H1 (cell line): ENCODE measurements around the gene DERL3. TPM values are rescaled to one million over a fixed set of nuclear protein-coding genes. Genes with fewer than 3 reads are reported as not detected.

Source experiments
- EP300 ChIP-seq, 2 experiments: IDR thresholded peaks; 1 replicate in 1 of 2; 2 replicates in 1 of 2; pipeline ENCODE4 v1.6.1; 2011 to 2012; ENCODE audit warnings: low read depth in 2 of 2, low read length in 2 of 2, mild to moderate bottlenecking in 2 of 2, borderline replicate concordance in 1 of 2, inconsistent platforms in 1 of 2, moderate library complexity in 1 of 2
- HDAC2 ChIP-seq, 2 experiments: fragments of 300-600 bp in 1 of 2; sonication (generic) in 1 of 2; IDR thresholded peaks; 2 replicates each; pipeline ENCODE4 v1.6.1; 2011 to 2012; ENCODE audit warnings: low read depth in 2 of 2, low read length in 2 of 2, mild to moderate bottlenecking in 2 of 2, moderate library complexity in 2 of 2, borderline replicate concordance in 1 of 2, inconsistent platforms in 1 of 2
- POLR2AphosphoS5 ChIP-seq: IDR thresholded peaks from 2 replicates; pipeline ENCODE4 v1.6.1; 2011; ENCODE audit warnings: low read depth, low read length
- SIX5 ChIP-seq: IDR thresholded peaks from 2 replicates; pipeline ENCODE4 v1.6.1; 2011; ENCODE audit warnings: mild to moderate bottlenecking, low read depth, low read length
- polyA plus RNA-seq, 7 experiments: library from polyadenylated mRNA; depleted of rRNA in 3 of 7; stranded (reverse) in 5 of 7; unstranded in 2 of 7; fragments of >200 nt in 5 of 7; fragments of 200-250 nt in 2 of 7; gene quantifications; 1 replicate in 5 of 7; 2 replicates in 1 of 7; 4 replicates in 1 of 7; pipeline versions ENCODE4 v1.2.1 to v1.2.3, GENCODE V29; 2011 to 2013; ENCODE audit warnings: missing spikeins in 2 of 7, mixed read lengths in 2 of 7
- total RNA-seq: library from RNA; stranded (reverse); fragmentation: NEBNext Ultra II Directional; extraction: Animal tissue kit (Norgen Biotek cat#: 25700); gene quantifications from 2 replicates; pipeline ENCODE4 v1.2.1, GENCODE V29; 2021

Gene DERL3
- total and polyA plus RNA-seq, 2 of the 8 experiments (the other 6 are each of a cell fraction or from before 2014, with no cell fraction given), result 8.7 to 19.5 TPM

GRCh38 chr22:23834406-23834792 is 4.4 kb downstream of the DERL3 start (continued):
- TF ChIP-seq HDAC2 (IDR thresholded peaks at IDR 0.05; ENCODE audit: borderline replicate concordance in 1 of 2, low read depth in 2 of 2, low read length in 2 of 2) (no peak), SIX5 (no peak), EP300 (IDR thresholded peaks at IDR 0.05; ENCODE audit: borderline replicate concordance in 1 of 2, low read depth in 2 of 2, low read length in 2 of 2) (no peak), POLR2AphosphoS5 (no peak)
